Stimulated activated CD4-positive, alpha-beta T cell treated with anti-CD3 and anti-CD28 coated beads, Interleukin-2, amount 100 ng/mL, for 48 hours (primary cell): ENCODE data around the gene ZPLD1.

Experiments used
- DNase-seq, 2 donors: peaks; one replicate each; pipeline ENCODE4 v3.0.0-alpha.2; 2020

The ZPLD1 gene

GRCh38 chr3:102470066-102470465, 35.3 kb downstream of the ZPLD1 start:
- DNase-seq, result no peak

- no peak for DNase-seq
These were observed 36.2 kb downstream of the ZPLD1 start for GRCh38 chr3:102471001-102471400.

GRCh38 chr3:102471491-102471890, 36.7 kb downstream of the ZPLD1 start:
- DNase-seq, result no peak

GRCh38 chr3:102473648-102474047, 38.8 kb downstream of the ZPLD1 start:
- no peak for DNase-seq

GRCh38 chr3:102474207-102474606, 39.4 kb downstream of the ZPLD1 start:
- DNase-seq, result no peak

GRCh38 chr3:102476198-102476597, 41.4 kb downstream of the ZPLD1 start:
- no peak for DNase-seq

- no peak for DNase-seq
These were observed 43.3 kb downstream of the ZPLD1 start for GRCh38 chr3:102478160-102478559.

- no peak for DNase-seq
These were observed 45.3 kb downstream of the ZPLD1 start for GRCh38 chr3:102480139-102480538.

- DNase-seq, result no peak
These were observed 46.2 kb downstream of the ZPLD1 start for GRCh38 chr3:102481050-102481449.

- DNase-seq, result no peak
These were observed 48.7 kb downstream of the ZPLD1 start for GRCh38 chr3:102483556-102483955.

- DNase-seq, result no peak
These were observed 49.5 kb downstream of the ZPLD1 start for GRCh38 chr3:102484363-102484762.

- no peak for DNase-seq
These were observed 50.9 kb downstream of the ZPLD1 start for GRCh38 chr3:102485701-102486100.

- DNase-seq, result no peak
These were observed 53.5 kb downstream of the ZPLD1 start for GRCh38 chr3:102488331-102488730.

GRCh38 chr3:102492300-102492699, 57.5 kb downstream of the ZPLD1 start:
- no peak for DNase-seq

- no peak for DNase-seq
These were observed 62.8 kb downstream of the ZPLD1 start for GRCh38 chr3:102497571-102497970.

- no peak for DNase-seq
These were observed 70.7 kb downstream of the ZPLD1 start for GRCh38 chr3:102505542-102505941.

GRCh38 chr3:102510663-102511062, 75.8 kb downstream of the ZPLD1 start:
- no peak for DNase-seq

- DNase-seq, result no peak
These were observed 76.4 kb downstream of the ZPLD1 start for GRCh38 chr3:102511168-102511567.

GRCh38 chr3:102511639-102512038, 76.8 kb downstream of the ZPLD1 start:
- no peak for DNase-seq

GRCh38 chr3:102512734-102513504, 78.1 kb downstream of the ZPLD1 start:
- no peak for DNase-seq

GRCh38 chr3:102514241-102514640, 79.4 kb downstream of the ZPLD1 start:
- no peak for DNase-seq

- DNase-seq, result no peak
These were observed 86.4 kb downstream of the ZPLD1 start for GRCh38 chr3:102521246-102521645.

- DNase-seq, result no peak
These were observed 90.8 kb downstream of the ZPLD1 start for GRCh38 chr3:102525624-102526023.

GRCh38 chr3:102526865-102527264, 92.0 kb downstream of the ZPLD1 start:
- DNase-seq, result no peak

- DNase-seq, result no peak
These were observed 93.9 kb downstream of the ZPLD1 start for GRCh38 chr3:102528727-102529126.
